CD8-positive, alpha-beta memory T cell (primary cell): ENCODE data around the gene RBMS3. TPM values are rescaled to one million over a fixed set of nuclear protein-coding genes. Genes with fewer than 3 reads are reported as not detected.

Source experiments
- CTCF ChIA-PET: fragments of 350-600 bp; sonication (Branson Sonifier 250); formaldehyde crosslinking; loops from one replicate; lab custom pipeline; 2021; ENCODE audit warnings: antibody characterized with exemption; lab: Charles Lee
- POLR2A ChIA-PET: fragments of 350-600 bp; sonication (Branson Sonifier 250); formaldehyde crosslinking; loops from one replicate; lab custom pipeline; 2021; ENCODE audit warnings: antibody characterized with exemption; lab: Charles Lee
- DNase-seq, 5 donors: peaks; one replicate each; pipeline versions ENCODE4 v3.0.0 to v3.0.0-alpha.2; 2020 to 2022; ENCODE audit warnings: mixed read lengths in 1 of 5
- H3K27ac ChIP-seq: one replicate; pipeline ENCODE4 v1.7.0; 2013; ENCODE audit warnings: low read depth, mild to moderate bottlenecking, low read length, moderate library complexity
- H3K27me3 ChIP-seq: 2 replicates; pipeline ENCODE4 v1.7.0; 2013; ENCODE audit warnings: low read length, mild to moderate bottlenecking; ENCODE audit not compliant: insufficient read depth, poor library complexity, severe bottlenecking
- H3K36me3 ChIP-seq: 2 replicates; pipeline ENCODE4 v1.7.0; 2013; ENCODE audit warnings: mild to moderate bottlenecking, low read length, moderate library complexity; ENCODE audit not compliant: insufficient read depth
- H3K4me1 ChIP-seq: 2 replicates; pipeline ENCODE4 v1.7.0; 2013; ENCODE audit warnings: mild to moderate bottlenecking, low read length, moderate library complexity; ENCODE audit not compliant: insufficient read depth
- H3K4me3 ChIP-seq: 2 replicates; pipeline ENCODE4 v1.7.0; 2013; ENCODE audit warnings: mild to moderate bottlenecking, low read length
- H3K9me3 ChIP-seq: 2 replicates; pipeline ENCODE4 v1.7.0; 2013; ENCODE audit warnings: mild to moderate bottlenecking, low read length
- H3K27ac Mint-ChIP-seq, 8 donors: one replicate each; pipeline ENCODE4 v1.8.0; 2020 to 2021; ENCODE audit warnings: mixed read lengths in 8 of 8, mild to moderate bottlenecking in 6 of 8, inconsistent platforms in 3 of 8, moderate library complexity in 3 of 8
- H3K27me3 Mint-ChIP-seq, 2 donors: one replicate each; pipeline ENCODE4 v1.8.0; 2020 to 2021; ENCODE audit warnings: mixed read lengths in 2 of 2, mild to moderate bottlenecking in 1 of 2, moderate library complexity in 1 of 2
- H3K36me3 Mint-ChIP-seq, 3 donors: one replicate each; pipeline ENCODE4 v1.8.0; 2020 to 2021; ENCODE audit warnings: mixed read lengths in 3 of 3, inconsistent platforms in 1 of 3, mild to moderate bottlenecking in 1 of 3
- H3K4me1 Mint-ChIP-seq, 3 donors: one replicate each; pipeline ENCODE4 v1.8.0; 2020 to 2021; ENCODE audit warnings: mixed read lengths in 3 of 3, inconsistent platforms in 1 of 3, mild to moderate bottlenecking in 1 of 3
- H3K4me3 Mint-ChIP-seq, 7 donors: one replicate each; pipeline ENCODE4 v1.8.0; 2020 to 2021; ENCODE audit warnings: mixed read lengths in 7 of 7, mild to moderate bottlenecking in 6 of 7, moderate library complexity in 4 of 7, inconsistent platforms in 2 of 7
- H3K9me3 Mint-ChIP-seq, 5 donors: one replicate each; pipeline ENCODE4 v1.8.0; 2020 to 2022; ENCODE audit warnings: mixed read lengths in 5 of 5, mild to moderate bottlenecking in 3 of 5, moderate library complexity in 2 of 5, inconsistent platforms in 1 of 5
- polyA plus RNA-seq: library from polyadenylated mRNA; unstranded; fragments of 300-500 nt; fragmentation: Illumina TruSeq; gene quantifications from one replicate; pipeline ENCODE4 v1.2.3, GENCODE V29; 2021
- total RNA-seq, 2 experiments: library from RNA; stranded (reverse); gene quantifications; one replicate each; pipeline ENCODE4 v1.2.3, GENCODE V29; 2021

RBMS3 gene
- total and polyA plus RNA-seq, 3 experiments from 2014 or later = 0.21 to 0.33 (median 0.22) TPM

DNA sequence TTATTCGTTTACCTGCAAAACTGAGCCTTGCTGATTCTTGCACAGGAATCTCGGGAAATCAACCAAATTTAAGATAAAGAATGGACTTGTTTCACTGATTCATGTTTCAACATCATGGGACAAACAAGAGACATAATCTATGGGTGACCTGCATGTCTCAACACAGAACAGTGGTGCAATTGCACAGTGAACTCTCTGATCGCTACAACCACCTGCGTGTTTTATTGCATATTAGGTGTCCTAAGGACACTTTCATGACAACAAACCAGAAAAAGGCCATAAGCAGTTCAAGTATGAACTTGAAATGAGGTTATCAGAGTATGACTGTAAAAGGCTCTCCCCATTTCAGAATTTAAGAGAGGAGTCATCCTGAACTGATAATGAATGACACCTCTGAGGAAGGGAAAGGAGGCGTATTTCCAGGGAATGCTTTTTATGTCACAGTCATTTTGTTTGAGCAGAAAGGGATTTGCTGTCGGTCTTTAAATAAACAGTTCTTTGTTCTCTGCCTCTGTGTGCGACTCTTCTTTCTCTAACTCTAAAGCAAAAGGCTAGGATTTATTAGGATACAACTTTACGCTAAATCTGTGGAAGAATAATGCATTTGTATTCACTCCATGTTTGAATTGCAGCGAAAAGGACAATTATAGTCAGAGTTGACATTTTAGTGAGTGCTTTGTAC is 167.2 kb downstream of the RBMS3 start:
- no peaks in the 10 kb centered on the region for H3K36me3 ChIP-seq
- CTCF ChIA-PET = no interaction called here

GRCh38 chr3:29451920-29452319 is 171.0 kb downstream of the RBMS3 start:
- no peaks in the 10 kb centered on the region for H3K27me3 Mint-ChIP-seq
- no peaks in the 10 kb centered on the region for H3K36me3 Mint-ChIP-seq

More for the DNA sequence above, 167.2 kb downstream of the RBMS3 start:
- POLR2A ChIA-PET = no interaction called here
- no peak for DNase-seq
- Histone ChIP-seq H3K27ac (no peak overlapping the region), H3K4me1 (no peaks in the 10 kb centered on the region), H3K9me3 (no peaks in the 10 kb centered on the region), H3K27me3 (no peaks in the 10 kb centered on the region), H3K4me3 (no peak overlapping the region)
- H3K4me1 Mint-ChIP-seq = no peaks in the 10 kb centered on the region
- peaks cover 0 to 10% (median 3%) of the 10 kb centered on the region in 5 donors for H3K9me3 Mint-ChIP-seq
- H3K4me3 Mint-ChIP-seq = no peak overlapping the region
- no peaks in the 10 kb centered on the region for H3K36me3 Mint-ChIP-seq
- H3K27ac Mint-ChIP-seq = no peak overlapping the region
- H3K27me3 Mint-ChIP-seq = no peaks in the 10 kb centered on the region

GRCh38 chr3:29452934-29453283 is 172.0 kb downstream of the RBMS3 start:
- Histone ChIP-seq H3K4me3 (no peak overlapping the region), H3K4me1 (no peaks in the 10 kb centered on the region), H3K9me3 (no peaks in the 10 kb centered on the region), H3K27me3 (no peaks in the 10 kb centered on the region), H3K27ac (no peak overlapping the region), H3K36me3 (no peaks in the 10 kb centered on the region)
- H3K27me3 Mint-ChIP-seq = no peaks in the 10 kb centered on the region
- H3K36me3 Mint-ChIP-seq = no peaks in the 10 kb centered on the region
- ChIA-PET POLR2A (no interaction called here), CTCF (no interaction called here)
- peaks cover 0 to 4% (median 0%) of the 10 kb centered on the region in 5 donors for H3K9me3 Mint-ChIP-seq
- no peak overlapping the region for H3K27ac Mint-ChIP-seq
- no peak overlapping the region for H3K4me3 Mint-ChIP-seq
- DNase-seq = no peak
- no peaks in the 10 kb centered on the region for H3K4me1 Mint-ChIP-seq

More at GRCh38 chr3:29451920-29452319, 171.0 kb downstream of the RBMS3 start:
- POLR2A ChIA-PET = no interaction called here
- CTCF ChIA-PET = no interaction called here
- H3K27ac ChIP-seq = no peak overlapping the region
- H3K9me3 ChIP-seq = no peaks in the 10 kb centered on the region
- Mint-ChIP-seq H3K4me3 (no peak overlapping the region), H3K9me3 (peaks cover 0 to 4% (median 0%) of the 10 kb centered on the region in 5 donors), H3K4me1 (no peaks in the 10 kb centered on the region), H3K27ac (no peak overlapping the region)
- DNase-seq = no peak
- no peaks in the 10 kb centered on the region for H3K4me1 ChIP-seq
- no peaks in the 10 kb centered on the region for H3K36me3 ChIP-seq
- H3K27me3 ChIP-seq = no peaks in the 10 kb centered on the region
- H3K4me3 ChIP-seq = no peak overlapping the region

GRCh38 chr3:29453284-29454001 is 172.6 kb downstream of the RBMS3 start:
- no peak overlapping the region for H3K4me3 ChIP-seq
- CTCF ChIA-PET = no interaction called here
- Mint-ChIP-seq H3K4me3 (no peak overlapping the region), H3K27ac (no peak overlapping the region), H3K36me3 (no peaks in the 10 kb centered on the region), H3K9me3 (peaks cover 0 to 4% (median 0%) of the 10 kb centered on the region in 5 donors), H3K27me3 (no peaks in the 10 kb centered on the region), H3K4me1 (no peaks in the 10 kb centered on the region)
- H3K4me1 ChIP-seq = no peaks in the 10 kb centered on the region
- H3K27ac ChIP-seq = no peak overlapping the region
- POLR2A ChIA-PET = no interaction called here
- H3K27me3 ChIP-seq = no peaks in the 10 kb centered on the region
- no peak for DNase-seq
- no peaks in the 10 kb centered on the region for H3K9me3 ChIP-seq
- H3K36me3 ChIP-seq = no peaks in the 10 kb centered on the region

DNA sequence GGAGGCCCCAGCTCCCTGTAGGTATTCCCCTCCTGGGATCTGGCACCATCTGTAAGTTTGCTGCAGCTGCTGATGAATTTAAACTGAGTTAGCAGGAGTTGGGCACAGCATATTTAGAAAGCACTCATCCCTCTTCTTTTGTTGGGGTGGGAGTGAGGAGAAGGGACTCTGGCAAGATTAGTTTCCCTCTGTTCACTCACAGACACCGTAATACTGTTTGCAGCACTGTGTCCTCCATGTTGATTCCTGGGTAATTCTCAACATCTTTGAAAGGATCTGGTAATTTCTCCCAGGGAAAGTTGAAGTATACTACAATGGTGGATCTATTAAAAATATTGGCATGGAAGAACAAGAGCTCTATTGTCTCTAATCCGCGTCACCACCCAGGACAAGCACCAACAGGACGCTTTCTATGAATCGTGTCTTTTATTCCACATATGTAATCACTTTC is 173.3 kb downstream of the RBMS3 start:
- Mint-ChIP-seq H3K27me3 (no peaks in the 10 kb centered on the region), H3K4me3 (no peak overlapping the region), H3K27ac (no peak overlapping the region), H3K36me3 (no peaks in the 10 kb centered on the region), H3K4me1 (no peaks in the 10 kb centered on the region), H3K9me3 (peaks cover 0 to 4% (median 0%) of the 10 kb centered on the region in 5 donors)
- CTCF ChIA-PET = no interaction called here
- POLR2A ChIA-PET = no interaction called here
- H3K36me3 ChIP-seq = no peaks in the 10 kb centered on the region
- no peaks in the 10 kb centered on the region for H3K9me3 ChIP-seq
- no peak overlapping the region for H3K27ac ChIP-seq
- no peaks in the 10 kb centered on the region for H3K4me1 ChIP-seq
- no peaks in the 10 kb centered on the region for H3K27me3 ChIP-seq
- DNase-seq = no peak
- H3K4me3 ChIP-seq = no peak overlapping the region

GRCh38 chr3:29456901-29457300 is 176.0 kb downstream of the RBMS3 start:
- Mint-ChIP-seq H3K4me3 (no peak overlapping the region), H3K36me3 (no peaks in the 10 kb centered on the region), H3K27ac (no peak overlapping the region), H3K27me3 (no peaks in the 10 kb centered on the region), H3K4me1 (no peaks in the 10 kb centered on the region), H3K9me3 (peaks cover 0 to 4% (median 0%) of the 10 kb centered on the region in 5 donors)
- no peaks in the 10 kb centered on the region for H3K36me3 ChIP-seq
- H3K9me3 ChIP-seq = no peaks in the 10 kb centered on the region
- DNase-seq = no peak
- no peaks in the 10 kb centered on the region for H3K4me1 ChIP-seq
- ChIA-PET CTCF (no interaction called here), POLR2A (no interaction called here)
- H3K27ac ChIP-seq = no peak overlapping the region
- no peaks in the 10 kb centered on the region for H3K27me3 ChIP-seq
- H3K4me3 ChIP-seq = no peak overlapping the region

- peaks cover 0 to 3% (median 0%) of the 10 kb centered on the region in 5 donors for H3K9me3 Mint-ChIP-seq
- Histone ChIP-seq H3K36me3 (no peaks in the 10 kb centered on the region), H3K4me1 (no peaks in the 10 kb centered on the region), H3K27me3 (no peaks in the 10 kb centered on the region), H3K4me3 (no peak overlapping the region), H3K9me3 (no peaks in the 10 kb centered on the region), H3K27ac (no peak overlapping the region)
- H3K27ac Mint-ChIP-seq = no peak overlapping the region
- no peak for DNase-seq
- CTCF ChIA-PET = no interaction called here
- POLR2A ChIA-PET = no interaction called here
- no peaks in the 10 kb centered on the region for H3K27me3 Mint-ChIP-seq
- no peak overlapping the region for H3K4me3 Mint-ChIP-seq
- no peaks in the 10 kb centered on the region for H3K36me3 Mint-ChIP-seq
- no peaks in the 10 kb centered on the region for H3K4me1 Mint-ChIP-seq
Measured at GRCh38 chr3:29463304-29463703, 182.4 kb downstream of the RBMS3 start.

- H3K4me3 ChIP-seq = no peak overlapping the region
- Mint-ChIP-seq H3K27me3 (no peaks in the 10 kb centered on the region), H3K27ac (no peak overlapping the region), H3K4me1 (no peaks in the 10 kb centered on the region), H3K36me3 (no peaks in the 10 kb centered on the region), H3K4me3 (no peak overlapping the region), H3K9me3 (peaks cover 0 to 3% (median 0%) of the 10 kb centered on the region in 5 donors)
- DNase-seq = no peak
- H3K36me3 ChIP-seq = no peaks in the 10 kb centered on the region
- no peaks in the 10 kb centered on the region for H3K4me1 ChIP-seq
- no peak overlapping the region for H3K27ac ChIP-seq
- ChIA-PET CTCF (no interaction called here), POLR2A (interaction anchor here (0.6 kb wide), 1 partner anchor 21 kb away, joined by 10 read pairs; no protein-coding TSS in a partner anchor)
- H3K9me3 ChIP-seq = no peaks in the 10 kb centered on the region
- H3K27me3 ChIP-seq = no peaks in the 10 kb centered on the region
Measured at GRCh38 chr3:29465836-29466235, 185.0 kb downstream of the RBMS3 start.
